Fibroblast of lung (primary cell): ENCODE results near the gene G0S2. TPM values are rescaled to one million over a fixed set of nuclear protein-coding genes. Genes with fewer than 3 reads are reported as not detected.

Experiments used
- DNase-seq, 2 donors: peaks; one replicate each; pipeline versions ENCODE4 v3.0.0 to v3.0.0-alpha.2; 2010; ENCODE audit warnings: low read depth in 2 of 2
- H2AFZ ChIP-seq: 2 replicates; pipeline ENCODE4 v1.5.1; 2012; ENCODE audit warnings: low read length, control low read depth, inconsistent platforms
- H3K27ac ChIP-seq: 2 replicates; pipeline ENCODE4 v1.5.1; 2011; ENCODE audit warnings: low read length, control low read depth; ENCODE audit not compliant: insufficient read depth
- H3K27me3 ChIP-seq: 2 replicates; pipeline ENCODE4 v1.5.1; 2011; ENCODE audit warnings: mild to moderate bottlenecking, low read length; ENCODE audit not compliant: control insufficient read depth, insufficient read depth
- H3K36me3 ChIP-seq: 2 replicates; pipeline ENCODE4 v1.5.1; 2011; ENCODE audit warnings: low read length; ENCODE audit not compliant: control insufficient read depth, insufficient read depth
- H3K4me1 ChIP-seq: 2 replicates; pipeline ENCODE4 v1.5.1; 2011; ENCODE audit warnings: low read length; ENCODE audit not compliant: control insufficient read depth, insufficient read depth; ENCODE audit errors: extremely low read depth
- H3K4me2 ChIP-seq: 2 replicates; pipeline ENCODE4 v1.5.1; 2011; ENCODE audit warnings: low read length, control low read depth; ENCODE audit not compliant: insufficient read depth; ENCODE audit errors: extremely low read depth
- H3K4me3 ChIP-seq, 4 experiments: fragments of 200-600 bp in 1 of 4; sonication (generic) in 1 of 4; replicated peaks in 1 of 4; 2 replicates each; pipeline ENCODE4 v1.5.1; 2011 to 2016; ENCODE audit warnings: low read length in 4 of 4, low read depth in 3 of 4, mild to moderate bottlenecking in 3 of 4, control low read depth in 2 of 4, inconsistent platforms in 1 of 4, mixed read lengths in 1 of 4; ENCODE audit not compliant: insufficient read depth in 1 of 4; ENCODE audit errors: control extremely low read depth in 1 of 4
- H3K79me2 ChIP-seq: 2 replicates; pipeline ENCODE4 v1.5.1; 2012; ENCODE audit warnings: mild to moderate bottlenecking, low read length, inconsistent platforms; ENCODE audit not compliant: control insufficient read depth, insufficient read depth
- H3K9ac ChIP-seq: 2 replicates; pipeline ENCODE4 v1.5.1; 2011; ENCODE audit warnings: mild to moderate bottlenecking, low read length, control low read depth; ENCODE audit not compliant: insufficient read depth
- H3K9me3 ChIP-seq: 2 replicates; pipeline ENCODE4 v1.5.1; 2012; ENCODE audit warnings: low read depth, low read length; ENCODE audit not compliant: control insufficient read depth, insufficient read depth
- H4K20me1 ChIP-seq: 2 replicates; pipeline ENCODE4 v1.5.1; 2011; ENCODE audit warnings: low read length; ENCODE audit not compliant: control insufficient read depth, insufficient read depth; ENCODE audit errors: extremely low read depth
- CTCF ChIP-seq, 2 donors: IDR thresholded peaks in 1 of 2; conservative IDR thresholded peaks in 1 of 2; 1 replicate in 1 of 2; 2 replicates in 1 of 2; pipeline ENCODE4 v1.5.1; 2011 to 2012; ENCODE audit warnings: low read length in 2 of 2, control low read depth in 1 of 2, inconsistent platforms in 1 of 2, low read depth in 1 of 2, mild to moderate bottlenecking in 1 of 2
- EZH2 ChIP-seq: IDR thresholded peaks from 2 replicates; pipeline ENCODE4 v1.5.1; 2012; ENCODE audit warnings: low read length, control low read depth, mild to moderate bottlenecking; ENCODE audit errors: missing control alignments
- polyA minus RNA-seq: library from RNA; depleted of rRNA, polyadenylated mRNA; stranded (reverse); fragments of >200 nt; gene quantifications from 2 replicates; pipeline ENCODE4 v1.2.3, GENCODE V29; 2011; ENCODE audit warnings: low replicate concordance
- polyA plus RNA-seq, 2 donors: library from polyadenylated mRNA; depleted of rRNA in 1 of 2; stranded (reverse) in 1 of 2; unstranded in 1 of 2; fragments of >200 nt; gene quantifications; 2 replicates each; pipeline ENCODE4 v1.2.1, GENCODE V29; 2011 to 2012; ENCODE audit warnings: missing spikeins in 1 of 2
- total RNA-seq: library from RNA; depleted of rRNA; stranded (reverse); fragments of >200 nt; gene quantifications from 2 replicates; pipeline ENCODE4 v1.2.1, GENCODE V29; 2014

G0S2 gene
- total RNA-seq = 79.1 and 180 TPM in 2 replicates
- 3.9 and 11.0 TPM in 2 replicates for polyA plus RNA-seq
- polyA plus RNA-seq (2012) = 7.1 and 18.0 TPM in 2 replicates
- polyA minus RNA-seq = 0.67 and 0.85 TPM in 2 replicates

- Histone ChIP-seq H3K9me3 (no peaks in the 10 kb centered on the region), H3K36me3 (no peaks in the 10 kb centered on the region), H2AFZ (peak within 1 kb of the TSS; percentile 90), H3K4me2 (peak within 1 kb of the TSS; percentile 93), H3K79me2 (no peaks in the 10 kb centered on the region), H3K4me3 (peak within 1 kb of the TSS; percentile 55 to 77 (median 64)), H4K20me1 (no peaks in the 10 kb centered on the region), H3K27me3 (no peaks in the 10 kb centered on the region), H3K4me1 (peaks cover 9% of the 10 kb centered on the region), H3K27ac (no peak within 1 kb of the TSS), H3K9ac (peak within 1 kb of the TSS; percentile 10)
- no peak for TF ChIP-seq EZH2
- TF ChIP-seq CTCF (conservative IDR thresholded peaks at IDR 0.05 in 1 of 2, IDR thresholded peaks at IDR 0.05 in 1 of 2; ENCODE audit: low read depth in 1 of 2, low read length in 2 of 2) = no peak
- DNase-seq = peak; percentile 39 to 87
These were observed at the start of gene G0S2 for GRCh38 chr1:209674957-209675564. Gene G0S2, plus strand, starts transcription at chr1:209675412. Its CDS starts 273 bp downstream, at chr1:209675685.

- Histone ChIP-seq H3K79me2 (no peaks in the 10 kb centered on the region), H3K4me1 (no peaks in the 10 kb centered on the region), H2AFZ (no peak overlapping the region), H3K36me3 (no peaks in the 10 kb centered on the region), H3K27me3 (no peaks in the 10 kb centered on the region), H3K9me3 (no peaks in the 10 kb centered on the region), H3K4me3 (no peak overlapping the region), H4K20me1 (no peaks in the 10 kb centered on the region), H3K27ac (no peak overlapping the region), H3K4me2 (no peak overlapping the region), H3K9ac (no peak overlapping the region)
- TF ChIP-seq CTCF (conservative IDR thresholded peaks at IDR 0.05 in 1 of 2, IDR thresholded peaks at IDR 0.05 in 1 of 2; ENCODE audit: low read depth in 1 of 2, low read length in 2 of 2) = no peak
- no peak for TF ChIP-seq EZH2
- DNase-seq = no peak
These were observed 49.4 kb upstream of the G0S2 start for GRCh38 chr1:209625791-209626285.

GRCh38 chr1:209626346-209627026 is 48.7 kb upstream of the G0S2 start:
- Histone ChIP-seq H3K27ac (no peak overlapping the region), H3K4me1 (no peaks in the 10 kb centered on the region), H3K9ac (no peak overlapping the region), H3K4me2 (no peak overlapping the region), H3K4me3 (no peak overlapping the region), H3K36me3 (no peaks in the 10 kb centered on the region), H2AFZ (no peak overlapping the region), H3K79me2 (no peaks in the 10 kb centered on the region), H4K20me1 (no peaks in the 10 kb centered on the region), H3K27me3 (no peaks in the 10 kb centered on the region), H3K9me3 (no peaks in the 10 kb centered on the region)
- TF ChIP-seq EZH2 = no peak
- TF ChIP-seq CTCF (conservative IDR thresholded peaks at IDR 0.05 in 1 of 2, IDR thresholded peaks at IDR 0.05 in 1 of 2; ENCODE audit: low read depth in 1 of 2, low read length in 2 of 2) = no peak
- no peak for DNase-seq
